SU-DHL-6 (cell line): Measurements from ENCODE around the gene RPL41.

Experiments
- CTCF ChIP-seq: fragments of 200-600 bp; sonication (generic); IDR thresholded peaks from one replicate; pipeline ENCODE4 v1.5.1; 2017; ENCODE audit warnings: antibody characterized with exemption, mild to moderate bottlenecking, low read length, moderate library complexity; ENCODE audit not compliant: insufficient read depth, poor library complexity, severe bottlenecking
- EZH2phosphoT487 ChIP-seq: fragments of 200-600 bp; sonication (generic), shearing (Covaris generic); conservative IDR thresholded peaks from 2 replicates; pipeline ENCODE4 v1.6.1; 2018; ENCODE audit warnings: mild to moderate bottlenecking, antibody characterized with exemption, low read length, moderate library complexity, mixed read lengths

GRCh38 chr12:56102683-56103065 is 13.8 kb upstream of the RPL41 start:
- TF ChIP-seq CTCF = no peak
- TF ChIP-seq EZH2phosphoT487 = no peak
